GM20431 (cell line): ENCODE data around the gene ATP12A.

ENCODE experiments used
- in situ Hi-C: fragments of 300-500 bp; cut with MseI, MboI; formaldehyde crosslinking; loops from one replicate; pipeline ENCODE4 v1.15.0; 2020; ENCODE audit warnings: low sequenced_read_pairs; ENCODE audit not compliant: unreplicated experiment

The ATP12A gene

GRCh38 chr13:24683838-24684599 lies 3.8 kb downstream of the ATP12A start:
- in situ Hi-C loops: loop anchor here (25.0 kb wide), 1 partner anchor 97 kb away; no protein-coding TSS in a partner anchor

- in situ Hi-C loops: loop anchor here (25.0 kb wide), 1 partner anchor 97 kb away; no protein-coding TSS in a partner anchor
These were observed 4.4 kb downstream of the ATP12A start for GRCh38 chr13:24684600-24684998.

GRCh38 chr13:24685314-24685713 lies 5.1 kb downstream of the ATP12A start:
- in situ Hi-C loops: loop anchor here (25.0 kb wide), 1 partner anchor 98 kb away; no protein-coding TSS in a partner anchor

DNA sequence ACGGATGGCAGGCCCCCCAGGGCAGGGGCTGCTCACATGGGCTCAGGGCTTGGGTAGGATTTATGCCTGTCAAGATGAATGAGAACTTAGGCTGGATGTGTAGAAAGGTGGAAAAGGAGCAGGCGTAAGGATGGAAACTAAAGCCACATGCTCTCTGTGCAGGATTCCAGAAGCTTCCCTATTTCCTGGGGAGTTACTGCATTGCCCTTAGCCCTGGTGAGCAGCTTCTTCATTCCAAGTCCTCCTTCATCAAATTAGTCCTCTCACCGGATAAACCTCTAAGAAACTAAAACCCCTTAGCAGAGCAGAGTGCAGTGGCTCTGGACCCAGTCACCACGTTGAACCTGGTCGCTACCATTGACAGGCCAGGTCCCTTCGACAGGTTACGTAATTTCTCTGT lies 7.4 kb downstream of the ATP12A start:
- in situ Hi-C loops: loop anchor here (25.0 kb wide), 1 partner anchor 100 kb away; no protein-coding TSS in a partner anchor

DNA sequence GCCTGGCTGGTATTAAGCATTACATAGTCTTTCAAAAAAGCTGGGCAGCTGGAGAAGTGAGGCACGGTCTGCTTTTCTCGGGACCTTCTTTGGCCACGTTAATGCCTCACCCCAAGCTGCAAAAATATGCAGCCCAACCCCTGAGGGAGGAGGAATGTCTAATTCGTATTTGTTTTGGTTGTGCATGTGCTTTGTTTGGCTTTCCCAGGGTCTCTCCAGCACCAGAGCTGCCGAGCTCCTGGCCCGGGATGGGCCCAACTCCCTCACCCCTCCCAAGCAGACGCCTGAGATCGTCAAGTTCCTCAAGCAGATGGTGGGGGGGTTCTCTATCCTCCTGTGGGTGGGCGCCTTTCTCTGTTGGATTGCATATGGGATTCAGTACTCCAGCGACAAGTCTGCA lies 7.9 kb downstream of the ATP12A start:
- in situ Hi-C loops: loop anchor here (25.0 kb wide), 1 partner anchor 101 kb away; no protein-coding TSS in a partner anchor

DNA sequence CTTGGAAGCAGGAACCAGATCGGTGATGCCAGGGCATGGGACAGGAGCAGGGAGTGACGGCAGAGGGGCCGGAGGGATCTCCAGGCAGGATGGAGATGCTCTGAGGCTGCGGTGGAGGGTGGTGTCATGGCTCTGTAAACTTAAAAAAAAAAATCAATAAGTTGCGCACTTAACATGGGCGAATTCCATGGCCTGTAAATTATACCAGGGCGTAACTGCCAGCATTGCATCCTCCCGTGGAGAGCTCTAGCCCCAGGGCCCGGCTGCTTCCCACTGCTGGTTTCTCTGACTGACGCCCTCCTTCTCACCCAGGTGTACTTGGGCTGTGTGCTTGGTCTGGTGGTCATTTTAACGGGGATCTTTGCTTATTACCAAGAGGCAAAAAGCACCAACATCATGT lies 8.7 kb downstream of the ATP12A start:
- in situ Hi-C loops: loop anchor here (25.0 kb wide), 1 partner anchor 102 kb away; no protein-coding TSS in a partner anchor

DNA sequence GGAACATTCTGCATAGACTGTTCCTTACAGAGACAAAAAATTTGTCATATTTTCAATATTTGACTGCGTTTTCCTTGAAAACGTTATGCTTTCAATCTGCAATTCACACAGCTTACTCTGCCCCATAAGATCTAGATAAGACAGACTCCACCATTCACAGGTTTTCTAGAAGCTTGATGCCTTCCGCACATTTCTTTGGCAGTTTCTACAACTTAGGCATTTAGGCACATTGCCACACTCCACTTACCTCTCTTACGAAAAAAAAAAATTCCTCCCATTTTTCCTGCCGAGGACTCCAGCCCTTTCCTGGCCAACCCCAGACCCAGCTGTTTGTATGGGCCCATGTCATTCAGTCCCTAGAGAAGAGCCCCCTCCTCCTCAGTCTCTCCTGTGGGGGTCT lies 11.2 kb downstream of the ATP12A start:
- in situ Hi-C loops: loop anchor here (25.0 kb wide), 1 partner anchor 104 kb away; no protein-coding TSS in a partner anchor

DNA sequence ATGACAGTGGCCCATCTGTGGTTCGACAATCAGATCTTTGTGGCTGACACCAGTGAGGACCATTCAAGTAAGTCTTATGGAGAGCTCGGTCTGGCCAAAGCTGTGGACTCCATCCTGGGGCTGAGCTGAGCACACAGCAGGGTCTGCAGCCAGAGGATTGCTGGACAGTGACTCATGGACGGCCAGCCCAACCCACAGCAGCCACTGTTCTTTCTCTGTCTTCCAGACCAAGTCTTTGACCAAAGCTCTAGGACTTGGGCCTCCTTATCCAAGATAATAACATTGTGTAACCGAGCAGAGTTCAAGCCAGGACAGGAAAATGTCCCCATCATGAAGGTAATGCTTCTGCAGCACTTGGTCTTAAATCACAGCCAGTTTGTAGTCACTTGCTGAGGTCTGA lies 12.4 kb downstream of the ATP12A start:
- in situ Hi-C loops: loop anchor here (25.0 kb wide), 1 partner anchor 105 kb away; no protein-coding TSS in a partner anchor

DNA sequence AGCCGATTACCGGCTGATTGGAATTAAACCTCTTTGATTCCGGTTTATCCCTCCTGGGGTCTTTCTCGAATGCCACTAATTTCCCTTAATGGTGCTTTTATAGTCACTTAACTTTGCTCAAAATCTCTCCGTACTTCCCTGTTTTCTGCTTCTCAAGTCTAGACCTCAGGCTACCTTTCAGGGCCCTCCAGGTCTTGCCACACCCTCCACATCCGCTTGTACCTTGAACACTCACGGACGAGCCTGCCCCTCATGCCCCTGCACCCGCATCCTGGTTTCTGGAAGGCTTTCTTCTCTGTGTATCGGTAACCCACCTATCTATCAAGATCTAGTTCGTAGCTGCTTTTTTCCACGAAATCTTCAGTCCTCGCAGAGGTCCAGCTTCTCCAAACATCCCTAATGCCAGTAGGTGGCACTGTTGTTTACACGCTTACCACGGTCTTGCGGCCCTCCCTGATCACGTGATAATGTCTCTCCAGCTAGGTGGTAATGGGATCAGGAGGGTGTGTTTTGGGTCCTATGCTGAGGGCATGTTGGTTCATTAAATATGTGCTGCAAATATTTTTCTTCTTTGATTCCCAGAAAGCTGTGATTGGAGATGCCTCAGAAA lies 13.8 kb downstream of the ATP12A start:
- in situ Hi-C loops: loop anchor here (25.0 kb wide), 1 partner anchor 107 kb away; no protein-coding TSS in a partner anchor

DNA sequence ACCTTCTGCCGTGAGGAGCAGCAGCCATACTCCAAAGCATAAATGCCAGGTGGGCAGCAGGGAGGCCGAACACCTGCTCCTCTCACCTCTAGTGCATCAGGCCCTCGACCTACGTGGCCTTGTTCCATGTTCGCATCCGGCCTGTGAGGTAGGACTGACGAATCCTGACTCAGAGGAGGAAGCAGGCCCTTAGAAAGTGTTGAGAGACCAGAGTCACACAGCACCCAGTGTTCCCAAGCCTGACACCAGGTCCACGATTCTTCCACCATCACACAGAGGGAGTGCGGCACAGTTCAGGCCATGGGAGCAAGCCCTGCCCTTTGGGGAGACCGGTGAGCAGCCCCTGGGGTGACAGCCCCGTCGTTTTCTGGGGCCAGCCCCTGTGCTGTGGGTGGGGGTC lies 14.7 kb downstream of the ATP12A start:
- in situ Hi-C loops: loop anchor here (25.0 kb wide), 1 partner anchor 108 kb away; no protein-coding TSS in a partner anchor

DNA sequence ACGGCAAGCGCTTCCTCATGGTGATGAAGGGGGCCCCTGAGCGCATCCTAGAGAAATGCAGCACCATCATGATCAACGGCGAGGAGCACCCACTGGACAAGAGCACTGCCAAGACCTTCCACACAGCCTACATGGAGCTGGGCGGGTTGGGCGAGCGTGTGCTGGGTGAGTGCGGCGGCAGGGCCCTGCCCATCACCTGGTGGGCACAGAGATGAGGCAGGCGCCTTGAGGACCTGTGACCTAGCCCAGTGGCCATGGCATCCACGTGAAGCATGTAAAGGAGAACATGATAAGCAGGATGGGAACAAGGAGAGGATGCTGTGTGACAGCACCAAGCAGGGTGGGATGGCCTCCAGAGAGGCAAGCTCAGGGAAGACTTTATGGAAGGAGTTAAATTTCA lies 18.5 kb downstream of the ATP12A start:
- in situ Hi-C loops: loop anchor here (25.0 kb wide), 1 partner anchor 111 kb away; no protein-coding TSS in a partner anchor

DNA sequence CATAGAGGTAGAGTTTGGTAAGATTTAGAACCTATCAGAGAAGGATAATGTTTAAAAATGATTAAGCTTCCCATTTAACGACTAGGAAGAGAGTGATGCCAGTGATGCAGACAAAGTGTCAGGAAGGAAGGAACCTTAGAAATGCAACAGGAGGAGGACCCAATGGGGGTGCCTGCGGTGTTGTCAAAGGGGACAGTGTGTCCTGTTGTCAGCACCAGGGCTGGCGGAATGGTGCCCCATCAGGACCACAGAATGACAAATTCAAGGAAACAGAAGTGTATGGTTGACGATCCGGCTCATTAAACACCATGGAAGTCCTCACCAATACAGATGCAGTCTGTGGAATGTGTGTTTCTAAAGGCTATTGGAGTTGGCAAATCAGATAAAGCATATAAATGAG lies 19.3 kb downstream of the ATP12A start:
- in situ Hi-C loops: loop anchor here (25.0 kb wide), 1 partner anchor 112 kb away; no protein-coding TSS in a partner anchor

- in situ Hi-C loops: loop anchor here (25.0 kb wide), 1 partner anchor 287 kb away; no protein-coding TSS in a partner anchor
These were observed 20.3 kb downstream of the ATP12A start for GRCh38 chr13:24700539-24700938.

DNA sequence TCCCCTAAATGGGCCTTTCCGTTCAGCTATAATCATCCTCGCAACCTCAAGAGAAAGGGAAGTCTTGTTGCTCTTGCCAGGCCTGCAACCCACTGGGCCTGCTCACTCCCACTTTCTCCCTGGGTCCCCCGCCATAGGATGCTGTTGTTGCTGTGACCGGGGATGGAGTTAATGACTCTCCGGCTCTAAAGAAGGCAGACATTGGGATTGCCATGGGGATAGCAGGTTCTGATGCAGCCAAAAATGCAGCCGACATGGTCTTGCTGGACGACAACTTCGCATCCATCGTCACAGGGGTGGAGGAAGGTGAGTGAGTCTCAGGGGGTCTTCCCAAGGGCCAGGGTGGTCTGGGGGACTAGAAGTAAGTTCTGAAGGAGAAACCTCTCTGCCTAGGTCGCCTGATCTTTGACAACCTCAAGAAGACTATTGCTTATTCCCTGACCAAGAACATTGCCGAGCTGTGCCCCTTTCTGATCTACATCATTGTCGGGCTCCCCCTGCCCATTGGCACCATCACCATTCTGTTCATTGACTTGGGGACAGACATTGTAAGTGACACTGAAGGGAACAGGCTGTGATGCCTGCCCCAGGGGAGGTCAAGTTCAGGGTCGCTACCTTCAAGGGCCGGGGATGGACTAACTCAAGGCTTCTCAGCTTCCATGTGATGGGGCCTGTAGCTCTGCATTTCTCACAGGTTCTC lies 26.8 kb downstream of the ATP12A start:
- in situ Hi-C loops: loop anchor here (25.0 kb wide), 1 partner anchor 280 kb away; no protein-coding TSS in a partner anchor

GRCh38 chr13:24709186-24709913 lies 29.1 kb downstream of the ATP12A start:
- in situ Hi-C loops: loop anchor here (25.0 kb wide), 1 partner anchor 278 kb away; no protein-coding TSS in a partner anchor

DNA sequence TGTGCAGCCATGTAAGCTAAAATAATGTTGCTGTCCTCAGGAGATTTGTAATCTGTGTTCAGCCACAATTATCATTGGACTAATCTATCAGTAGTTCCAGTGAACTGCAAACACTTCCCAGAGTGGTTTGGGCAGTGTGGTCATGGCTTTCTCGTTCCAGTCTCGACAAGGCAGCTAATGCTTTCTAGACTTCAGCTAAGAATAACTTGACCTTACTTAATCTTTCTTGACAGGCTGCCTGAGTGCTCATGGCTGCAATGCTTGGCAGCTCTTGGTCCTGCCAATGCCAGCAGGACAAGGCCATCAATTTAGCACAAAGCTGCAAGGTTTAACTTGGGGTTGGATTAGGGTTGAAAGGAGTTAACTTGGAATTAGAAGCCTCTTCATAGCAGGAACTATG lies 32.8 kb downstream of the ATP12A start:
- in situ Hi-C loops: loop anchor here (25.0 kb wide), 1 partner anchor 274 kb away; no protein-coding TSS in a partner anchor

GRCh38 chr13:24716011-24716410 lies 35.8 kb downstream of the ATP12A start:
- in situ Hi-C loops: loop anchor here (25.0 kb wide), 1 partner anchor 271 kb away; no protein-coding TSS in a partner anchor

DNA sequence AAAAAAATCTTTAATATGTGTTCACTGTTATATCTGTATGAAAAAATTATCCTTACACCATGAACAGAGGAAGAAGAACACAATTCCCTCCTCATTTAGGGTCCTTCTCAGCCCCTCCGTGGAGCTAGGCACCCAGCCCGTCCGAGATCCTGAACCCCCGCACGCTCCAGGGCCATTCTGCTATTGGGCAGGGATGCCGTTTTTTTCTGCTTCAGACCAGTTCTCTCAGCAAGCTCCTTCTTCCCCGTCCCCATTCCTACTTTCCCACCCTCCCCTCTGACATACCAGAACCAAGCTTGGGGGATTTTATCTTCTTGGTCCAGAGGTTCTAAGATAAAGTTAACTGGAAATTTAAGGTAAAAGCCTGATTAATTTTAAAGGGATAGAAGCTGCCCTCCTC lies 36.2 kb downstream of the ATP12A start:
- in situ Hi-C loops: loop anchor here (25.0 kb wide), 1 partner anchor 271 kb away; no protein-coding TSS in a partner anchor

GRCh38 chr13:24717217-24717616 lies 37.0 kb downstream of the ATP12A start:
- in situ Hi-C loops: loop anchor here (25.0 kb wide), 1 partner anchor 270 kb away; no protein-coding TSS in a partner anchor
